Activated CD4-positive, alpha-beta T cell treated with anti-CD3 and anti-CD28 coated beads for 24 hours (primary cell): ENCODE measurements around the gene LRRC2.
"Not testable (repeated sequence)": the region's sequence is repeated elsewhere in the genome, so short reads cannot be mapped to it uniquely, and the experiment has no call there.

Experiments used
- DNase-seq, 2 donors: peaks; one replicate each; pipeline ENCODE4 v3.0.0-alpha.2; 2020; ENCODE audit warnings: low read depth in 2 of 2

Gene LRRC2

GRCh38 chr3:46524008-46524407 lies 42.1 kb downstream of the LRRC2 start:
- no peak for DNase-seq

- no peak for DNase-seq
These were observed 42.5 kb downstream of the LRRC2 start for GRCh38 chr3:46523556-46523955.

- not testable (repeated sequence) for DNase-seq
These were observed 43.9 kb downstream of the LRRC2 start for GRCh38 chr3:46522201-46522600.

GRCh38 chr3:46521096-46521495 lies 45.0 kb downstream of the LRRC2 start:
- no peak for DNase-seq

- no peak for DNase-seq
These were observed 45.6 kb downstream of the LRRC2 start for GRCh38 chr3:46520531-46520930.

- DNase-seq = no peak
These were observed 46.1 kb downstream of the LRRC2 start for GRCh38 chr3:46519952-46520351.

GRCh38 chr3:46517784-46518181 lies 48.3 kb downstream of the LRRC2 start:
- DNase-seq = no peak

- DNase-seq = no peak
These were observed 48.9 kb downstream of the LRRC2 start for GRCh38 chr3:46517016-46517783.

GRCh38 chr3:46516521-46516920 lies 49.6 kb downstream of the LRRC2 start:
- no peak for DNase-seq

- DNase-seq = no peak
These were observed 53.8 kb downstream of the LRRC2 start for GRCh38 chr3:46512191-46512749.

- DNase-seq = no peak
These were observed 56.4 kb downstream of the LRRC2 start for GRCh38 chr3:46509661-46510187.

GRCh38 chr3:46508850-46509591 lies 57.1 kb downstream of the LRRC2 start:
- DNase-seq = no peak

- no peak for DNase-seq
These were observed 59.6 kb downstream of the LRRC2 start for GRCh38 chr3:46506526-46506925.

- no peak for DNase-seq
These were observed 60.1 kb downstream of the LRRC2 start for GRCh38 chr3:46505953-46506352.

- DNase-seq = peak; percentile 8 to 29
These were observed 61.3 kb downstream of the LRRC2 start for GRCh38 chr3:46504789-46505188.

GRCh38 chr3:46503200-46503874 lies 62.8 kb downstream of the LRRC2 start:
- DNase-seq = no peak

- no peak for DNase-seq
These were observed 64.4 kb downstream of the LRRC2 start for GRCh38 chr3:46501702-46502101.

- DNase-seq = no peak
These were observed 65.2 kb downstream of the LRRC2 start for GRCh38 chr3:46500656-46501635.

GRCh38 chr3:46498916-46499519 lies 67.1 kb downstream of the LRRC2 start:
- no peak for DNase-seq

GRCh38 chr3:46497556-46498265 lies 68.4 kb downstream of the LRRC2 start, which contains the start of gene RTP3:
RTP3 (plus strand) TSS chr3:46497976; CDS start chr3:46498063, 87 bp downstream.
- no peak for DNase-seq
